ENCODE results near the gene AMHR2. TPM values are rescaled to one million over a fixed set of nuclear protein-coding genes. Genes with fewer than 3 reads are reported as not detected.
"Not testable (repeated sequence)": the region's sequence is repeated elsewhere in the genome, so short reads cannot be mapped to it uniquely, and the experiment has no call there.

AMHR2 gene
- total and polyA plus RNA-seq, 2 donors from 2014 or later: not detected

DNA sequence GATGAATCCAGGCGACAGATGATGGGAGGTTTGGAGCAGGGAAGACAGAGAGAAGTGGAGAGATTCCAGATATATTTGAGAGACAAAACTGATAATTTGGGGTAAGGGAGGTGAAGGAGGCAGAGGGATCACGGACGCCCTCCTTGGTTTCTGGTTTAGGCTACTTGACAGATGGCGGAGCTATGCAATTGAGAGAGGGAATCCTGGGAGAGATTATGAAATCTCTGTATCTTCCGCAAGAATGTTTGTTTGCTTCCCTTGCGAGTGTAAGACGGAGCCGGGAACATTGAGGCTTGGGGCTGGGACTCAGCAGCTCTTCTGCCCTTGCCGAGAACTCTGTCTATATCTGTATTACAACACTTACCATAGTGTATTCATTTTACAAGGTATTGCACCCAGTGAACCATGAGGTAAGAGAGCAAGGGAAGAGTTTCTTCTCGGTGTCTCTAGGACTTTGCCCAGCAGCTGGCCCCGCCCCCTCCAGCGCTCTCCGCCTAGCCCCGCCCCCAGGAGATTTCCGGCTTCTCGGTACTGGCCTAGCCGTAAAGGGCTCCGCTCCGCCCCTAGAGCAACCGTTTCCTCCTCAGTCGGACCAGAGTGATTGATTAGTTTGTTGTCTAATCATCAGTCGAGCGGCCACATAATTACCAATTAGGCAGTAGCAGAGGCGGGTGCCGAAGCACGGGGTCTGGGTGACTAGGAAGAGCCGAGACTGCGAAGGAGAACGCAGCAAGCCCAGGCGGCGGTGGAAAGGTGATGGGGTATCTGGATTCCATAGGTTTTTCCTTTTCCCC lies 17.6 kb downstream of the AMHR2 start, which contains the start of gene PRR13:
PRR13 (plus strand) TSS at position 695 of the 794 bp plus-strand sequence. CDS start 981 bp downstream, outside the sequence.
- DNase-seq: peak; percentile 98 to 100 (median 99)
- Histone ChIP-seq H3K27me3 (ENCODE audit: control insufficient read depth, insufficient read depth, low read length) (no peaks in the 10 kb centered on the region), H3K4me1 (ENCODE audit: control insufficient read depth in 2 of 3, insufficient read depth in 2 of 3, low read depth in 1 of 3, low read length in 3 of 3) (peaks cover 0 to 14% (median 5%) of the 10 kb centered on the region in 3 donors), H3K9me3 (ENCODE audit: control insufficient read depth in 2 of 3, insufficient read depth in 1 of 3, low read length in 3 of 3) (no peaks in the 10 kb centered on the region), H3K4me3 (ENCODE audit: low read length in 3 of 3) (peak within 1 kb of the TSS; percentile 95 to 100 (median 95)), H3K27ac (ENCODE audit: low read depth in 2 of 2, low read length in 2 of 2) (peak within 1 kb of the TSS; percentile 94 to 99), H3K36me3 (ENCODE audit: control insufficient read depth in 2 of 3, insufficient read depth in 3 of 3, low read length in 3 of 3) (peaks cover 2 to 6% (median 4%) of the 10 kb centered on the region in 3 donors), H3K9ac (ENCODE audit: low read length in 3 of 3) (peak within 1 kb of the TSS; percentile 89 to 100 (median 99))
- intact Hi-C loops (cut with DNase I): no loop called here
- FAIRE-seq: peak; percentile 85
- TF ChIP-seq, protein P1, sequence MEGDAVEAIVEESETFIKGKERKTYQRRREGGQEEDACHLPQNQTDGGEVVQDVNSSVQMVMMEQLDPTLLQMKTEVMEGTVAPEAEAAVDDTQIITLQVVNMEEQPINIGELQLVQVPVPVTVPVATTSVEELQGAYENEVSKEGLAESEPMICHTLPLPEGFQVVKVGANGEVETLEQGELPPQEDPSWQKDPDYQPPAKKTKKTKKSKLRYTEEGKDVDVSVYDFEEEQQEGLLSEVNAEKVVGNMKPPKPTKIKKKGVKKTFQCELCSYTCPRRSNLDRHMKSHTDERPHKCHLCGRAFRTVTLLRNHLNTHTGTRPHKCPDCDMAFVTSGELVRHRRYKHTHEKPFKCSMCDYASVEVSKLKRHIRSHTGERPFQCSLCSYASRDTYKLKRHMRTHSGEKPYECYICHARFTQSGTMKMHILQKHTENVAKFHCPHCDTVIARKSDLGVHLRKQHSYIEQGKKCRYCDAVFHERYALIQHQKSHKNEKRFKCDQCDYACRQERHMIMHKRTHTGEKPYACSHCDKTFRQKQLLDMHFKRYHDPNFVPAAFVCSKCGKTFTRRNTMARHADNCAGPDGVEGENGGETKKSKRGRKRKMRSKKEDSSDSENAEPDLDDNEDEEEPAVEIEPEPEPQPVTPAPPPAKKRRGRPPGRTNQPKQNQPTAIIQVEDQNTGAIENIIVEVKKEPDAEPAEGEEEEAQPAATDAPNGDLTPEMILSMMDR (IDR thresholded peaks at IDR 0.05; ENCODE audit: borderline replicate concordance, extremely low read depth, insufficient read depth): no peak

DNA sequence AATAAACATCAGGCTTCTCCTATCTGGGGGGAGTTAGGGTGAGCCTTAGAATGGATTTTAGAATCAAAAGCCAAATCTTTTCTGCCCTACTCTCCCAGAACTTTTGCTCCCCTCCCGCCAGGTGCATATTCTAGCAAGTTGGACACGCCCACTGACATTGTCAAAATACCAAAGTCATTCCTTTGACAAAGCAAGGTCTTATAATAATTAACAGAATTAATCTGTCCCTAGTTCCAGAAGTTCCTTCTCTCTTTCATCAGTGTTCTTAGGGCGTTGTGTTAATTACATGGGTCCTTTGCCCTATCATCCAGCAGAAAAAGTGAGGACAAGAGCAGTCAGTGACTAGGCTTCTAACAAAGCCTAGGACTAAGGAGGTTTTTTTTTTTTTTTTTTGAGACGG lies 20.3 kb downstream of the AMHR2 start:
- Histone ChIP-seq H3K27me3 (ENCODE audit: control insufficient read depth, insufficient read depth, low read length) (no peaks in the 10 kb centered on the region), H3K27ac (ENCODE audit: low read depth in 2 of 2, low read length in 2 of 2) (peak overlapping the region; percentile 57 to 62), H3K9me3 (ENCODE audit: control insufficient read depth in 2 of 3, insufficient read depth in 1 of 3, low read length in 3 of 3) (no peaks in the 10 kb centered on the region), H3K4me3 (ENCODE audit: low read length in 3 of 3) (peak overlapping the region in 2 of 3 donors; percentile 70 to 100), H3K36me3 (ENCODE audit: control insufficient read depth in 2 of 3, insufficient read depth in 3 of 3, low read length in 3 of 3) (peaks cover 2 to 18% (median 12%) of the 10 kb centered on the region in 3 donors), H3K9ac (ENCODE audit: low read length in 3 of 3) (peak overlapping the region in 1 of 3 donors; percentile 75), H3K4me1 (ENCODE audit: control insufficient read depth in 2 of 3, insufficient read depth in 2 of 3, low read depth in 1 of 3, low read length in 3 of 3) (peaks cover 0 to 14% (median 5%) of the 10 kb centered on the region in 3 donors)
- peak in 1 of 5 donors; percentile 57 for DNase-seq
- no peak for FAIRE-seq
- TF ChIP-seq, protein P1 (IDR thresholded peaks at IDR 0.05; ENCODE audit: borderline replicate concordance, extremely low read depth, insufficient read depth): no peak
- intact Hi-C loops (cut with DNase I): no loop called here

DNA sequence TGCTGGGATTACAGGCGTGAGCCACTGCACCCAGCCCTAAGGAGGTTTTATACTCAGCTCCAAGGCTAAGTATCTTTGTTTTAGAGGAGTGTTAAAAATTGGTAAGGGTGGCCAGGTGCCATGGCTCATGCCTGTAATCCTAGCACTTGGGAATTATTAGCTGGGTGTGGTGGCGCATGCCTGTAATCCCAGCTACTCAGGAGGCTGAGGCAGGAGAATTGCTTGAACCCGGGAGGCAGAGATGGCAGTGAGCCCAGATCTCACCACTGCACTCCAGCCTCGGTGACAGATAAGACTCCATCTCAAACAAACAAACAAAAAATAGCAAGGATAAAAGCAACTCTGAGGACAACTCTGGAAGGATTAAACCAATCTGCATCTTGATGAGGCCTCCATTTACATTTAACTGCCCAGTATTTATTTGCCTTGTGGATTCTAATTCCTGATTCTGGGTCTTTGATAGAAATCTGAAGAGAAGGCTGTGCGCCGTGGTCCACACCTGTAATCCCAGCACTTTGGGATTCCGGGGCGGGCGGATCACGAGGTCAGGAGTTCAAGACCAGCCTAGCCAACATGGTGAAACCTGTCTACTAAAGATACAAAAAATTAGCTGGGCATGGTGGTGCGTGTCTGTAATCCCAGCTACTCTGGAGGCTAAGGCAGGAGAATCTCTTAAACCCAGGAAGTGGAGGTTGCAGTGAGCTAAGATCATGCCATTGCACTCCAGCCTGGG lies 21.1 kb downstream of the AMHR2 start:
- Histone ChIP-seq H3K4me1 (ENCODE audit: control insufficient read depth in 2 of 3, insufficient read depth in 2 of 3, low read depth in 1 of 3, low read length in 3 of 3) (peaks cover 0 to 14% (median 5%) of the 10 kb centered on the region in 3 donors), H3K4me3 (ENCODE audit: low read length in 3 of 3) (peak overlapping the region in 2 of 3 donors; percentile 45 to 100), H3K9ac (ENCODE audit: low read length in 3 of 3) (peak overlapping the region in 1 of 3 donors; percentile 22), H3K27ac (ENCODE audit: low read depth in 2 of 2, low read length in 2 of 2) (peak overlapping the region; percentile 45 to 51), H3K36me3 (ENCODE audit: control insufficient read depth in 2 of 3, insufficient read depth in 3 of 3, low read length in 3 of 3) (peaks cover 2 to 18% (median 12%) of the 10 kb centered on the region in 3 donors)
- FAIRE-seq; H3K27me3 ChIP-seq (ENCODE audit: control insufficient read depth, insufficient read depth, low read length); intact Hi-C loops (cut with DNase I); H3K9me3 ChIP-seq (ENCODE audit: control insufficient read depth in 2 of 3, insufficient read depth in 1 of 3, low read length in 3 of 3); DNase-seq: not testable (repeated sequence)

DNA sequence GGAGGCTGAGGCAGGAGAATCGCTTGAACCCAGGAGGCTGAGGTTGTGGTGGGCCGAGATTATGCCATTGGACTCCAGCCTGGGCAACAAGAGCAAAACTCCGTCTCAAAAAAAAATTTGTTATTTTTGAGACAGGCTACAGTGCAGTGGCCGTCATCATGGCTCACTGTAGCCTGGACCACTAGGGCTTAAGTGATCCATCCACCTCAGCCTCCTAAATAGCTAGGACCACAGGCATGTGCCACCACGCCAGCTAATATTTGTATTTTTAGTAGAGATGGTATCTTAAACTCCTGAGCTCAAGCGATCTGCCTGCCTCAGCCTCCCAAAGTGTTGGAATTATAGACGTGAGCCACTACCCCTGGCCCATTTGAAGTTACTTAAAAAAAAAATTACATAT lies 27.3 kb downstream of the AMHR2 start:
- FAIRE-seq: no peak
- intact Hi-C loops (cut with DNase I): no loop called here

More for the DNA sequence above, 27.3 kb downstream of the AMHR2 start:
- TF ChIP-seq, protein P1 (IDR thresholded peaks at IDR 0.05; ENCODE audit: borderline replicate concordance, extremely low read depth, insufficient read depth): no peak
- peaks cover 5 to 16% (median 12%) of the 10 kb centered on the region in 3 donors for H3K4me1 ChIP-seq (ENCODE audit: control insufficient read depth in 2 of 3, insufficient read depth in 2 of 3, low read depth in 1 of 3, low read length in 3 of 3)
- no peaks in the 10 kb centered on the region for H3K27me3 ChIP-seq (ENCODE audit: control insufficient read depth, insufficient read depth, low read length)
- no peak for DNase-seq
- peaks cover 12 to 29% (median 20%) of the 10 kb centered on the region in 3 donors for H3K36me3 ChIP-seq (ENCODE audit: control insufficient read depth in 2 of 3, insufficient read depth in 3 of 3, low read length in 3 of 3)
- no peaks in the 10 kb centered on the region for H3K9me3 ChIP-seq (ENCODE audit: control insufficient read depth in 2 of 3, insufficient read depth in 1 of 3, low read length in 3 of 3)
- no peak overlapping the region for H3K9ac ChIP-seq (ENCODE audit: low read length in 3 of 3)
- no peak overlapping the region for H3K4me3 ChIP-seq (ENCODE audit: low read length in 3 of 3)
- no peak overlapping the region for H3K27ac ChIP-seq (ENCODE audit: low read depth in 2 of 2, low read length in 2 of 2)
